ENCODE data around the gene NAA40.

Gene NAA40

GRCh38 chr11:63896071-63896470 lies 42.7 kb upstream of the NAA40 start:
- no peak for DNase-seq
- no peak overlapping the region for H3K4me3 ChIP-seq (ENCODE audit: low read depth, low read length)
- no peaks in the 10 kb centered on the region for H3K27me3 ChIP-seq (ENCODE audit: insufficient read depth, low read depth, severe bottlenecking)
- no peak for TF ChIP-seq CTCF (IDR thresholded peaks at IDR 0.05; ENCODE audit: low read depth, low read length)
- H3K27ac ChIP-seq: no peak overlapping the region
- H3K36me3 ChIP-seq: peaks cover 62% of the 10 kb centered on the region
- no peaks in the 10 kb centered on the region for H3K9me3 ChIP-seq (ENCODE audit: severe bottlenecking)

GRCh38 chr11:63897459-63898146 lies 41.2 kb upstream of the NAA40 start:
- H3K36me3 ChIP-seq: peaks cover 66% of the 10 kb centered on the region
- H3K27ac ChIP-seq: no peak overlapping the region
- H3K9me3 ChIP-seq (ENCODE audit: severe bottlenecking): no peaks in the 10 kb centered on the region
- H3K27me3 ChIP-seq (ENCODE audit: insufficient read depth, low read depth, severe bottlenecking): no peaks in the 10 kb centered on the region
- no peak for DNase-seq
- H3K4me3 ChIP-seq (ENCODE audit: low read depth, low read length): no peak overlapping the region
- TF ChIP-seq CTCF (IDR thresholded peaks at IDR 0.05; ENCODE audit: low read depth, low read length): no peak

- H3K27me3 ChIP-seq (ENCODE audit: insufficient read depth, low read depth, severe bottlenecking): no peaks in the 10 kb centered on the region
- H3K9me3 ChIP-seq (ENCODE audit: severe bottlenecking): no peaks in the 10 kb centered on the region
- H3K27ac ChIP-seq: no peak overlapping the region
- no peak overlapping the region for H3K4me3 ChIP-seq (ENCODE audit: low read depth, low read length)
- peaks cover 75% of the 10 kb centered on the region for H3K36me3 ChIP-seq
- peak; percentile 44 for TF ChIP-seq CTCF (IDR thresholded peaks at IDR 0.05; ENCODE audit: low read depth, low read length)
- DNase-seq: peak; percentile 27
These were observed 37.1 kb upstream of the NAA40 start for GRCh38 chr11:63901660-63902059.

- H3K4me3 ChIP-seq (ENCODE audit: low read depth, low read length): no peak overlapping the region
- peaks cover 69% of the 10 kb centered on the region for H3K36me3 ChIP-seq
- no peak overlapping the region for H3K27ac ChIP-seq
- no peaks in the 10 kb centered on the region for H3K27me3 ChIP-seq (ENCODE audit: insufficient read depth, low read depth, severe bottlenecking)
- H3K9me3 ChIP-seq (ENCODE audit: severe bottlenecking): no peaks in the 10 kb centered on the region
- no peak for DNase-seq
- TF ChIP-seq CTCF (IDR thresholded peaks at IDR 0.05; ENCODE audit: low read depth, low read length): no peak
These were observed 34.9 kb upstream of the NAA40 start for GRCh38 chr11:63903884-63904283.

DNA sequence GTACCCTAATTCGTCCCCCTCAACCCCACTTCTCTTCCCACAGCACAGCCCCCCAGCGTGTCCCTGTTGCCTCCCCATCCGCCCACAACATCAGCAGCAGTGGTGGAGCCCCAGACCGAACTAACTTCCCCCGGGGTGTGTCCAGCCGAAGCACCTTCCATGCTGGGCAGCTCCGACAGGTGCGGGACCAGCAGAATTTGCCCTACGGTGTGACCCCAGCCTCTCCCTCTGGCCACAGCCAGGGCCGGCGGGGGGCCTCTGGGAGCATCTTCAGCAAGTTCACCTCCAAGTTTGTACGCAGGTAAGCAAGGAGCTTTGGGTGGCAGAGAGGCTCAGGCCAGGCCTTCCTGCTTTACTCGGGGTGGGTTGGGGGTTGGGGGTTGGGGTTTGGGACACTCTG lies 34.1 kb upstream of the NAA40 start:
- no peak for DNase-seq
- Histone ChIP-seq H3K27me3 (ENCODE audit: insufficient read depth, low read depth, severe bottlenecking) (no peaks in the 10 kb centered on the region), H3K9me3 (ENCODE audit: severe bottlenecking) (no peaks in the 10 kb centered on the region), H3K36me3 (peaks cover 67% of the 10 kb centered on the region), H3K4me3 (ENCODE audit: low read depth, low read length) (no peak overlapping the region), H3K27ac (no peak overlapping the region)
- TF ChIP-seq CTCF (IDR thresholded peaks at IDR 0.05; ENCODE audit: low read depth, low read length): no peak

DNA sequence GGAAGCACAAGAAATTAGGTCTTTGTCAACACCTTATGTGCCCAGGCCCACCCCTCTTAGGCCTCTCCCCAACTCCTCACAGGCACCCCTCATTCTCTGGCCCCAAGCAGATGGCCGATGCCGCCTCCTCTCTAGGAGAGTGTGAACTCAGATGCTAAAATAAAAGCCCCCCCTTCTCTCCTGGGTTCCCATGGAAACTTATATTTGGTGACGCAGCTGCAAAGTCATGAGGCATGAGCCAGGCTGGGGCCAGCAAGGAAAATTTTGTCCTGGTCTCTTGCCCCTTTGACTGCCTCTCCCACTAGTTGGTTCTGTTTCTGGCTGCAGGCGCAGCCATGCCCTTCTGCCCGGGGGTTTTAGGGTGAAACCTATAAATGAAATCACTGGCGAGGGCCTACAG lies 33.6 kb upstream of the NAA40 start:
- no peaks in the 10 kb centered on the region for H3K9me3 ChIP-seq (ENCODE audit: severe bottlenecking)
- no peak for TF ChIP-seq CTCF (IDR thresholded peaks at IDR 0.05; ENCODE audit: low read depth, low read length)
- no peak overlapping the region for H3K4me3 ChIP-seq (ENCODE audit: low read depth, low read length)
- DNase-seq: no peak
- peaks cover 66% of the 10 kb centered on the region for H3K36me3 ChIP-seq
- H3K27me3 ChIP-seq (ENCODE audit: insufficient read depth, low read depth, severe bottlenecking): no peaks in the 10 kb centered on the region
- H3K27ac ChIP-seq: no peak overlapping the region

Data from WERI-Rb-1 (cell line).